Measurements from ENCODE around the gene PCDHGA1. TPM values are rescaled to one million over a fixed set of nuclear protein-coding genes. Genes with fewer than 3 reads are reported as not detected.
"Not testable (repeated sequence)": the region's sequence is repeated elsewhere in the genome, so short reads cannot be mapped to it uniquely, and the experiment has no call there.

PCDHGA1 gene
- total RNA-seq, 1 experiment from 2014 or later = 1.6 TPM

- DNase-seq (ENCODE audit: low spot score) = not testable (repeated sequence)
Measured at GRCh38 chr5:141346017-141346416, 15.7 kb downstream of the PCDHGA1 start.

DNA sequence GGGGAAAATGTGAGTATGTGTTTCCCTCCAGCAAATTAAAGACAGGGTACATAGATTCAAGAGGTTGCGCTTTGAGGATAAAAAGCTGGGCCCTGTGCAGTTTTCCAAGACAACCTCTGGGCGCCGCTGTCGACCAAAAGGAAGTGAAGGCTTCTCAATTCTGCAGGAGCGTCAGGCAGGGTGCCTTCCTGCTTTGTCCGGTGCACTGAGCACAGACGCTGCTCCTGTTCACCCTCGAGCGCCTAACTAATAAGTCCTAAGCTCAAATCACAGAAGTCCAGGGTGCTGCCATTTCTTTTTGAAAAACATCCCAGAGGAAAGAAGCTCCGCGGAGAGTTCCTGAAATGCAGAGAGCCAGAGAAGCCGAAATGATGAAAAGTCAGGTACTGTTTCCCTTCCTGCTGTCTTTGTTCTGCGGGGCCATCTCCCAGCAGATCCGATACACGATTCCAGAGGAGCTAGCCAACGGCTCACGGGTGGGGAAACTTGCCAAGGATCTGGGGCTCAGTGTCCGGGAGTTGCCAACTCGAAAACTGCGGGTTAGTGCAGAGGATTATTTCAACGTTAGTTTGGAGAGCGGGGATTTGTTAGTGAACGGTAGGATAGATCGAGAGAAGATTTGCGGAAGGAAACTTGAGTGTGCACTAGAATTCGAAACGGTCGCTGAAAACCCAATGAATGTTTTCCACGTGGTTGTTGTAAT lies 19.8 kb downstream of the PCDHGA1 start, which contains the start of gene PCDHGB1:
TSS of gene PCDHGB1 (plus strand) at position 183 of the 703 bp plus-strand sequence. CDS start at position 345, 162 bp downstream.
- peak; percentile 20 for DNase-seq (ENCODE audit: low spot score)

DNA sequence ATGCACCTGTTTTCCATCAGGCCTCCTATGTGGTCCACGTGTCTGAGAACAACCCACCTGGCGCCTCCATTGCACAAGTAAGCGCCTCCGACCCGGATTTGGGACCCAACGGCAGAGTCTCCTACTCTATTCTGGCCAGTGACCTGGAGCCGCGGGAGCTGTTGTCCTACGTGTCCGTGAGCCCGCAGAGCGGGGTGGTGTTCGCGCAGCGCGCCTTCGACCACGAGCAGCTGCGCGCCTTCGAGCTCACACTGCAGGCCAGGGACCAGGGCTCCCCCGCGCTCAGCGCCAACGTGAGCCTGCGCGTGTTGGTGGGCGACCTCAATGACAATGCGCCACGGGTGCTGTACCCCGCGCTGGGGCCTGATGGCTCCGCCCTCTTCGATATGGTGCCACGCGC lies 21.3 kb downstream of the PCDHGA1 start:
- DNase-seq (ENCODE audit: low spot score) = no peak

- DNase-seq (ENCODE audit: low spot score) = no peak
Measured at GRCh38 chr5:141354900-141355469, 24.7 kb downstream of the PCDHGA1 start, which contains the start of gene PCDHGA4. Gene PCDHGA4, plus strand, starts transcription at chr5:141355021. Its CDS starts 87 bp downstream, at chr5:141355108.

DNA sequence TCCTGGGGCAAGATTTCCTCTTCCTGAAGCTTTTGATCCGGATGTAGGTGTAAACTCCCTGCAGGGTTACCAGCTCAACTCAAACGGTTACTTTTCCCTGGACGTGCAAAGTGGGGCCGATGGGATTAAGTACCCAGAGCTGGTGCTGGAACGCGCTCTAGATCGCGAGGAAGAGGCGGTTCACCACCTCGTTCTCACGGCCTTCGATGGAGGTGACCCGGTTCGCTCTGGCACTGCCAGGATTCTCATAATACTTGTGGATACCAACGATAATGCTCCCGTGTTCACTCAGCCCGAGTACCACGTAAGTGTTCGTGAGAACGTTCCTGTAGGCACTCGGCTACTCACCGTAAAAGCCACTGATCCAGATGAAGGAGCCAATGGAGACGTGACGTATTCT lies 25.3 kb downstream of the PCDHGA1 start:
- DNase-seq (ENCODE audit: low spot score) = no peak

DNA sequence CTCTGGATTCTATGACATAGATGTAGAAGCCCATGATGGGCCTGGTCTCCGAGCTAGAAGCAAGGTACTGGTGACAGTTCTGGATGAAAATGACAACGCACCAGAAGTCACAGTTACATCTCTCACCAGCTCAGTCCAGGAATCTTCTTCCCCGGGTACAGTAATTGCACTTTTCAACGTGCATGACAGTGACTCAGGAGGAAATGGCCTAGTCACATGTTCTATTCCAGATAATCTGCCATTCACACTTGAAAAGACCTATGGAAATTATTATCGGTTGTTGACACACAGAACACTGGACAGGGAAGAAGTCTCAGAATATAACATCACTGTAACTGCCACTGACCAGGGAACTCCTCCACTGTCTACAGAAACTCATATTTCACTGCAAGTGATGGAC lies 25.8 kb downstream of the PCDHGA1 start:
- DNase-seq (ENCODE audit: low spot score) = no peak

- DNase-seq (ENCODE audit: low spot score) = no peak
Measured at GRCh38 chr5:141356950-141357349, 26.6 kb downstream of the PCDHGA1 start.

DNA sequence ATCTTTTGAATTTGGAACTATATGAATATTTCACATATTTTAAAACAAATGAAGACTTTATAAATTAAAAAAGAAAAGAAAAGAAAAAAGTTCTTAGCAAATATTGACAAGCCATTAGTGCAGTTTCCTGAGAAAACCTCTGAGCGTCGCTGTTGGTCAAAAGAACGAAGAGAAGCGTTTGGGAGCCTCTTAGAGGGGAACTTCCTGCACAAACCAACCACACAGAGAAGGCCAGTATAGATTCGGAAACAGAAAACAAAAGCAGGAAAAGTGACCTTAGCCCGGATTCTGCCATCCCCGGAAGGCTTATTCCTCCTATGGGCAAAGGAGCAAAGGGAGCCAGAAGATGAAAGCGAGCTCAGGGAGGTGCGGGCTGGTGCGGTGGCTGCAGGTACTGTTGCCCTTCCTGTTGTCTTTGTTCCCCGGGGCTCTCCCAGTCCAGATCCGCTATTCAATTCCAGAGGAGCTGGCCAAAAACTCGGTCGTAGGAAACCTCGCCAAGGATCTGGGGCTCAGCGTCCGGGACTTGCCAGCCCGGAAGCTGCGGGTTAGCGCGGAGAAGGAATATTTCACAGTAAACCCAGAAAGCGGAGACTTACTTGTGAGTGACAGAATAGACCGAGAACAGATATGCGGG lies 29.6 kb downstream of the PCDHGA1 start, which contains the start of gene PCDHGB2:
TSS of gene PCDHGB2 (plus strand) at position 205 of the 637 bp plus-strand sequence. CDS start at position 347, 142 bp downstream.
- DNase-seq (ENCODE audit: low spot score) = no peak

GRCh38 chr5:141360685-141361084 lies 30.4 kb downstream of the PCDHGA1 start:
- no peak for DNase-seq (ENCODE audit: low spot score)

DNA sequence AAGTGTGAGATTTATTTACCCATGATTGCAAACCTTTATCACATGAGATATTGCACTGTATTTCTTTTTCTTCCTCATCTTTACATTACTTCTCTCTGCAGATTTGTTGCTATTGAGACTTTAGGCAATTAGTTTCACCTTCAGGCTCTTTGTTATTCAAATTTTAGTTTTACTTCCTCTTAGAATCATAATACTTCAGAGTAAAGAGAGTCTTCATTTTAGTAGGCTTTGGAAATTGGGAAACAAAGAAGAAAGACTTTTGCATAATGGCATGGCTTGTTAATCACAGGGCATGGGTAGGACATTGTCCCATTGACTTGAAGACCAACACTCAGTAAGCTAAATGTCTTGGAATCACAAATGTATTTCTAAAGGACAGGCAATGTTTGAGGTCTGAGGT lies 32.4 kb downstream of the PCDHGA1 start:
- no peak for DNase-seq (ENCODE audit: low spot score)

DNA sequence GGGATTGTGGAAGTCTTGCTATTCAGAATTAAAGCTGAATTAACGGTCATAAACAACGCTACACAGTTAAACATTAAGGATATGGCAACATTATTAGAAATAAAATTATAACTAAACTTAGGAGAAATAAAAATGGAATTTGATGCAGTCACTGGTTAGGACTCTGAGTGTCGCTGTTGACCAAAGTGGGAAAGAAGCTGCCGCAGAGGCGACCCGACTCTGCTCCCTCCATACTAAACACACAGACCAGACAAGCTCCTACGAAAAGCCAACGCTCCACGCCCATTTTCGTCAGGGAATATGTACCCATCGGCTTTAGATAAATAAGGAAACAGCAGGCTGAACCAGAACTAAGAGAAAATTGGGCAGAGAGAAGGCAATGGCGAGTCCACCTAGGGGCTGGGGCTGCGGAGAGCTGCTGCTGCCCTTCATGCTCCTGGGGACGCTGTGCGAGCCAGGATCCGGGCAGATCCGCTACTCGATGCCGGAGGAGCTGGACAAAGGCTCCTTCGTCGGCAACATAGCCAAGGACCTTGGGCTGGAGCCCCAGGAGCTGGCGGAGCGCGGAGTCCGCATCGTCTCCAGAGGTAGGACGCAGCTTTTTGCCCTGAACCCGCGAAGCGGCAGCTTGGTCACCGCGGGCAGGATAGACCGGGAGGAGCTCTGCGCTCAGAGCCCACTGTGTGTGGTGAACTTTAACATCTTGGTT lies 33.8 kb downstream of the PCDHGA1 start, which contains the start of gene PCDHGA5:
TSS of gene PCDHGA5 (plus strand) at position 211 of the 709 bp plus-strand sequence. CDS start at position 380, 169 bp downstream.
- no peak for DNase-seq (ENCODE audit: low spot score)

DNA sequence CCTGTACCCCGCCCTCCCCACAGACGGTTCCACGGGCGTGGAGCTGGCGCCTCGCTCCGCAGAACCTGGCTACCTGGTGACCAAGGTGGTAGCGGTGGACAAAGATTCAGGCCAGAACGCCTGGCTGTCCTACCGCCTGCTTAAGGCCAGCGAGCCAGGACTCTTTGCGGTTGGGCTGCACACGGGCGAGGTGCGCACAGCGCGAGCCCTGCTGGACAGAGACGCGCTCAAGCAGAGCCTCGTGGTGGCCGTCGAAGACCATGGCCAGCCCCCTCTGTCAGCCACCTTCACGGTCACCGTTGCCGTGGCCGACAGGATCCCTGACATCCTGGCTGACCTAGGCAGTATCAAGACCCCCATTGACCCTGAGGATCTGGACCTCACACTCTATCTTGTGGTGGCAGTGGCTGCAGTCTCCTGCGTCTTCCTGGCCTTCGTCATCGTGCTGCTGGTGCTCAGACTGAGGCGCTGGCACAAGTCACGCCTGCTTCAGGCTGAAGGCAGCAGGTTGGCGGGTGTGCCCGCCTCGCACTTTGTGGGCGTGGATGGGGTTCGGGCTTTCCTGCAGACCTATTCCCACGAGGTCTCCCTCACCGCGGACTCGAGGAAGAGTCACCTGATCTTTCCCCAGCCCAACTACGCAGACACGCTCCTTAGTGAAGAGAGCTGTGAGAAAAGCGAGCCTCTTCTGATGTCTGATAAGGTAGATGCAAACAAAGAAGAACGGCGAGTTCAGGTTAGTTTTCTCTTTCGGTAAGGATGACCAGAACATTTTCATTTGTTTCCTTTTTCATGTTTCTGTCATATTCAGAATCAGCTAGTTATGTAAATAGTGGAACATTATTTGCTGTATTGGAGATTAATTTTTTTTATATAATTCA lies 35.9 kb downstream of the PCDHGA1 start:
- no peak for DNase-seq (ENCODE audit: low spot score)

- DNase-seq (ENCODE audit: low spot score) = no peak
Measured at GRCh38 chr5:141369994-141370848, 39.9 kb downstream of the PCDHGA1 start, which contains the start of gene PCDHGB3. Gene PCDHGB3, plus strand, starts transcription at chr5:141370242. Its CDS starts 153 bp downstream, at chr5:141370395.

DNA sequence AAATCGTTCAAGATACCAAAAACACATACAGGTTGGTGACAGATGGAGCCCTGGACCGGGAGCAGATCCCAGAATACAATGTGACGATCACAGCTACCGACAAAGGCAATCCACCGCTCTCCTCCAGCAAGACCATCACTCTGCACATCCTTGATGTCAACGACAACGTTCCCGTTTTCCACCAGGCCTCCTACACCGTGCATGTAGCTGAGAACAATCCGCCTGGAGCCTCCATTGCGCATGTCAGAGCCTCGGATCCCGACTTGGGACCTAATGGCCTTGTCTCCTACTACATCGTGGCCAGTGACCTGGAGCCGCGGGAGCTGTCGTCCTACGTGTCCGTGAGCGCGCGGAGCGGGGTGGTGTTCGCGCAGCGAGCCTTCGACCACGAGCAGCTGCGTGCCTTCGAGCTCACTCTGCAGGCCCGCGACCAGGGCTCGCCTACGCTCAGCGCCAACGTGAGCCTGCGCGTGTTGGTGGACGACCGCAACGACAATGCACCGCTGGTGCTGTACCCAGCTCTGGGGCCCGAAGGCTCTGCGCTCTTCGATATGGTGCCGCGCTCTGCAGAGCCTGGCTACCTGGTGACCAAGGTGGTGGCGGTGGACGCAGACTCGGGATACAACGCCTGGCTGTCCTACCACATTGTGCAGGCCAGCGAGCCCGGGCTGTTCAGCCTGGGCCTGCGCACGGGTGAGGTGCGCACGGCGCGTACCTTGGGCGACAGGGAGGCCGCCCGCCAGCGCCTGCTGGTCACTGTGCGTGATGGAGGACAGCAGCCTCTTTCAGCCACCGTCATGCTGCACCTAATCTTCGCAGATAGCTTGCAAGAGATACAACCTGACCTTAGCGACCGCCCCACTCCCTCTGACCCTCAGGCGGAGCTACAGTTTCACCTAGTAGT lies 41.5 kb downstream of the PCDHGA1 start:
- no peak for DNase-seq (ENCODE audit: low spot score)

DNA sequence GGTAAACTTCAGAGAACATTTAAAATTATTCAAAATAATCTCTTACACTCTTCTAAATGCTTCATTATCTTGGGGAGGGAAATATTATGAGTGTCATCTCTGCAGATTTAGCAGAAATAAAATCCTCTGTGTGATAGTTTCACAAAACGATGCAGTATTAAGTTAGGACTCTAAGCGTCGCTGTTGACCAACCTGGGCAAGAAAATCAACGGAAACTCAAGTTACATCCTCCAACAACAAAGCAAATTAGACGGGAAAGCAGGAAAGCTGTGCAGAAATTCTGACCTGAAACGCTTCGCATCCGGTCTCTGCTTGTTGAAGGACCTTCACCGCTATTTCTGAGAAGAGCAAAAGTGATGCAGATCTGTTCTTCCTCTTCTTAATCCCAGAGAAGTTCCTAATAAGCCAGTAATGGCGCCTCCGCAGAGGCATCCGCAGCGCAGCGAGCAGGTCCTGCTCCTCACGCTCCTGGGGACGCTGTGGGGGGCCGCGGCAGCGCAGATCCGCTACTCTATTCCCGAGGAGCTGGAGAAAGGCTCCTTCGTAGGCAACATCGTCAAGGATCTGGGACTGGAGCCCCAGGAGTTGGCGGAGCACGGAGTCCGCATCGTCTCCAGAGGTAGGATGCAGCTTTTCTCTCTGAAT lies 43.5 kb downstream of the PCDHGA1 start, which contains the start of gene PCDHGA6:
TSS of gene PCDHGA6 (plus strand) at position 219 of the 645 bp plus-strand sequence. CDS start at position 412, 193 bp downstream.
- DNase-seq (ENCODE audit: low spot score) = no peak

DNA sequence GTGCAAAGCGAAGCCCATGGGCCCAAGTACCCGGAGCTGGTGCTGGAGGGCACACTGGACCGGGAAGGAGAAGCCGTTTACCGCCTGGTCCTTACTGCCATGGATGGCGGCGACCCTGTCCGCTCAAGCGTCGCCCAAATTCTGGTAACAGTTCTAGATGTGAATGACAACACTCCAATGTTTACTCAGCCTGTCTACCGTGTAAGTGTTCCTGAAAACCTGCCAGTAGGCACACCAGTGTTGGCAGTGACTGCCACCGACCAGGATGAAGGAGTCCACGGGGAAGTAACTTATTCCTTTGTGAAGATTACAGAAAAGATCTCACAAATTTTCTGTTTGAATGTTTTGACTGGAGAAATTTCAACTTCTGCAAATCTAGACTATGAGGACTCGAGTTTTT lies 44.3 kb downstream of the PCDHGA1 start:
- no peak for DNase-seq (ENCODE audit: low spot score)

GRCh38 chr5:141375444-141376155 lies 45.3 kb downstream of the PCDHGA1 start:
- not testable (repeated sequence) for DNase-seq (ENCODE audit: low spot score)
